Effector memory CD8-positive, alpha-beta T cell (primary cell): ENCODE data around the gene SEMA4D.

ENCODE experiments used
- ATAC-seq: fragments of 150-1000 bp; cut with Tn5 transposase; replicated peaks from 2 replicates; pipeline ENCODE4 v1.10.0; 2021; ENCODE audit warnings: mild to moderate bottlenecking, moderate library complexity
- DNase-seq, 3 experiments: peaks; one replicate each; pipeline ENCODE4 v3.0.0; 2021
- H3K27ac Mint-ChIP-seq, 2 donors: one replicate each; pipeline ENCODE4 v1.8.0; 2022; ENCODE audit warnings: mild to moderate bottlenecking in 2 of 2, mixed read lengths in 2 of 2, moderate library complexity in 2 of 2
- H3K27me3 Mint-ChIP-seq, 2 donors: one replicate each; pipeline ENCODE4 v1.8.0; 2022; ENCODE audit warnings: mixed read lengths in 2 of 2
- H3K36me3 Mint-ChIP-seq: one replicate; pipeline ENCODE4 v1.8.0; 2022; ENCODE audit warnings: mild to moderate bottlenecking, moderate library complexity, mixed read lengths; ENCODE audit not compliant: insufficient read depth
- H3K4me1 Mint-ChIP-seq, 2 donors: one replicate each; pipeline ENCODE4 v1.8.0; 2022; ENCODE audit warnings: low read depth in 2 of 2, mixed read lengths in 2 of 2
- H3K4me3 Mint-ChIP-seq, 2 donors: one replicate each; pipeline ENCODE4 v1.8.0; 2022; ENCODE audit warnings: mild to moderate bottlenecking in 2 of 2, mixed read lengths in 2 of 2, moderate library complexity in 2 of 2
- H3K9me3 Mint-ChIP-seq, 2 donors: one replicate each; pipeline ENCODE4 v1.8.0; 2022; ENCODE audit warnings: mixed read lengths in 2 of 2

Gene SEMA4D

GRCh38 chr9:89386797-89387196, 111.1 kb downstream of the SEMA4D start:
- peaks cover 6 to 8% of the 10 kb centered on the region in 2 donors for H3K4me1 Mint-ChIP-seq
- H3K4me3 Mint-ChIP-seq, result no peak overlapping the region
- no peak for ATAC-seq
- peaks cover 92% of the 10 kb centered on the region for H3K36me3 Mint-ChIP-seq
- DNase-seq, result no peak
- no peaks in the 10 kb centered on the region for H3K27me3 Mint-ChIP-seq
- peak overlapping the region; percentile 64 to 84 for H3K27ac Mint-ChIP-seq
- no peaks in the 10 kb centered on the region for H3K9me3 Mint-ChIP-seq

- Mint-ChIP-seq H3K27ac (peak overlapping the region; percentile 64 to 84), H3K4me3 (no peak overlapping the region), H3K4me1 (peaks cover 8 to 10% of the 10 kb centered on the region in 2 donors), H3K27me3 (no peaks in the 10 kb centered on the region), H3K9me3 (no peaks in the 10 kb centered on the region), H3K36me3 (peaks cover 91% of the 10 kb centered on the region)
- ATAC-seq (no peak), DNase-seq (no peak)
Measured at GRCh38 chr9:89386206-89386605, 111.7 kb downstream of the SEMA4D start.

GRCh38 chr9:89384783-89385182, 113.1 kb downstream of the SEMA4D start:
- no peaks in the 10 kb centered on the region for H3K9me3 Mint-ChIP-seq
- peaks cover 8 to 10% of the 10 kb centered on the region in 2 donors for H3K4me1 Mint-ChIP-seq
- H3K27ac Mint-ChIP-seq, result peak overlapping the region; percentile 85 to 90
- ATAC-seq (no peak), DNase-seq (no peak)
- H3K27me3 Mint-ChIP-seq, result no peaks in the 10 kb centered on the region
- peak overlapping the region in 1 of 2 donors; percentile 33 for H3K4me3 Mint-ChIP-seq
- peaks cover 93% of the 10 kb centered on the region for H3K36me3 Mint-ChIP-seq

- no peaks in the 10 kb centered on the region for H3K9me3 Mint-ChIP-seq
- H3K27ac Mint-ChIP-seq, result peak overlapping the region; percentile 53 to 76
- DNase-seq (no peak), ATAC-seq (no peak)
- peaks cover 91% of the 10 kb centered on the region for H3K36me3 Mint-ChIP-seq
- H3K4me3 Mint-ChIP-seq, result no peak overlapping the region
- H3K27me3 Mint-ChIP-seq, result no peaks in the 10 kb centered on the region
- peaks cover 4 to 10% of the 10 kb centered on the region in 2 donors for H3K4me1 Mint-ChIP-seq
Measured at GRCh38 chr9:89383721-89384300, 114.1 kb downstream of the SEMA4D start.

- Mint-ChIP-seq H3K27ac (peak overlapping the region; percentile 76 to 88), H3K9me3 (no peaks in the 10 kb centered on the region), H3K36me3 (peaks cover 91% of the 10 kb centered on the region), H3K4me3 (no peak overlapping the region), H3K27me3 (no peaks in the 10 kb centered on the region), H3K4me1 (peaks cover 4 to 10% of the 10 kb centered on the region in 2 donors)
- ATAC-seq, result no peak
- DNase-seq, result no peak
Measured at GRCh38 chr9:89383030-89383720, 114.7 kb downstream of the SEMA4D start.

GRCh38 chr9:89382026-89382986, 115.6 kb downstream of the SEMA4D start:
- no peak for DNase-seq
- Mint-ChIP-seq H3K9me3 (no peaks in the 10 kb centered on the region), H3K27ac (peak overlapping the region; percentile 78 to 79), H3K4me1 (peaks cover 4 to 11% of the 10 kb centered on the region in 2 donors), H3K36me3 (peaks cover 91% of the 10 kb centered on the region), H3K4me3 (no peak overlapping the region), H3K27me3 (no peaks in the 10 kb centered on the region)
- ATAC-seq, result no peak

GRCh38 chr9:89381308-89381609, 116.7 kb downstream of the SEMA4D start:
- ATAC-seq (no peak), DNase-seq (no peak)
- H3K4me1 Mint-ChIP-seq, result peaks cover 12 to 18% of the 10 kb centered on the region in 2 donors
- H3K9me3 Mint-ChIP-seq, result no peaks in the 10 kb centered on the region
- H3K36me3 Mint-ChIP-seq, result peaks cover 90% of the 10 kb centered on the region
- peak overlapping the region; percentile 78 to 79 for H3K27ac Mint-ChIP-seq
- H3K27me3 Mint-ChIP-seq, result no peaks in the 10 kb centered on the region
- no peak overlapping the region for H3K4me3 Mint-ChIP-seq

- ATAC-seq (no peak), DNase-seq (no peak)
- no peaks in the 10 kb centered on the region for H3K27me3 Mint-ChIP-seq
- H3K9me3 Mint-ChIP-seq, result no peaks in the 10 kb centered on the region
- peaks cover 85% of the 10 kb centered on the region for H3K36me3 Mint-ChIP-seq
- peak overlapping the region; percentile 78 to 79 for H3K27ac Mint-ChIP-seq
- H3K4me3 Mint-ChIP-seq, result no peak overlapping the region
- H3K4me1 Mint-ChIP-seq, result peaks cover 17 to 22% of the 10 kb centered on the region in 2 donors
Measured at GRCh38 chr9:89380437-89381307, 117.2 kb downstream of the SEMA4D start.

- Mint-ChIP-seq H3K36me3 (peaks cover 84% of the 10 kb centered on the region), H3K27ac (peak overlapping the region; percentile 25 to 26), H3K9me3 (no peaks in the 10 kb centered on the region), H3K4me3 (no peak overlapping the region), H3K4me1 (peaks cover 26 to 30% of the 10 kb centered on the region in 2 donors), H3K27me3 (no peaks in the 10 kb centered on the region)
- DNase-seq (no peak), ATAC-seq (no peak)
Measured at GRCh38 chr9:89379508-89380115, 118.3 kb downstream of the SEMA4D start.

- H3K36me3 Mint-ChIP-seq, result peaks cover 82% of the 10 kb centered on the region
- peak overlapping the region; percentile 25 to 26 for H3K27ac Mint-ChIP-seq
- H3K9me3 Mint-ChIP-seq, result no peaks in the 10 kb centered on the region
- ATAC-seq, result no peak
- H3K4me1 Mint-ChIP-seq, result peaks cover 31 to 36% of the 10 kb centered on the region in 2 donors
- DNase-seq, result no peak
- no peaks in the 10 kb centered on the region for H3K27me3 Mint-ChIP-seq
- no peak overlapping the region for H3K4me3 Mint-ChIP-seq
Measured at GRCh38 chr9:89379031-89379430, 118.9 kb downstream of the SEMA4D start.

GRCh38 chr9:89378541-89378940, 119.4 kb downstream of the SEMA4D start:
- ATAC-seq, result no peak
- peaks cover 78% of the 10 kb centered on the region for H3K36me3 Mint-ChIP-seq
- DNase-seq, result no peak
- H3K4me3 Mint-ChIP-seq, result no peak overlapping the region
- peaks cover 31 to 36% of the 10 kb centered on the region in 2 donors for H3K4me1 Mint-ChIP-seq
- no peaks in the 10 kb centered on the region for H3K9me3 Mint-ChIP-seq
- H3K27ac Mint-ChIP-seq, result peak overlapping the region in 1 of 2 donors; percentile 25
- H3K27me3 Mint-ChIP-seq, result no peaks in the 10 kb centered on the region

- Mint-ChIP-seq H3K27ac (peak overlapping the region; percentile 63 to 69), H3K4me1 (peaks cover 34 to 38% of the 10 kb centered on the region in 2 donors), H3K9me3 (no peaks in the 10 kb centered on the region), H3K27me3 (no peaks in the 10 kb centered on the region), H3K36me3 (peaks cover 78% of the 10 kb centered on the region), H3K4me3 (no peak overlapping the region)
- DNase-seq (no peak), ATAC-seq (no peak)
Measured at GRCh38 chr9:89377411-89377810, 120.5 kb downstream of the SEMA4D start.
